Liver (tissue), 3 donors: ENCODE data around the gene GSTA2.

Source experiments
- EGR1 ChIP-seq, 2 donors: IDR thresholded peaks; 2 replicates each; pipeline ENCODE4 v1.6.1; 2016 to 2018; ENCODE audit warnings: antibody characterized with exemption in 2 of 2, low read depth in 2 of 2
- GABPA ChIP-seq, 2 donors: IDR thresholded peaks in 1 of 2; conservative IDR thresholded peaks in 1 of 2; 2 replicates each; pipeline ENCODE4 v1.6.1; 2016; ENCODE audit warnings: antibody characterized with exemption in 2 of 2, mild to moderate bottlenecking in 1 of 2, moderate library complexity in 1 of 2
- JUND ChIP-seq, 2 donors: IDR thresholded peaks; 2 replicates each; pipeline ENCODE4 v1.6.1; 2016; ENCODE audit warnings: antibody characterized with exemption in 2 of 2
- RAD21 ChIP-seq, 2 donors: IDR thresholded peaks; 2 replicates each; pipeline ENCODE4 v1.6.1; 2016; ENCODE audit warnings: antibody characterized with exemption in 2 of 2, mild to moderate bottlenecking in 2 of 2
- RXRA ChIP-seq, 2 donors: IDR thresholded peaks; 2 replicates each; pipeline ENCODE4 v1.6.1; 2017 to 2018; ENCODE audit warnings: antibody characterized with exemption in 2 of 2, mild to moderate bottlenecking in 1 of 2
- SP1 ChIP-seq: IDR thresholded peaks from 2 replicates; pipeline ENCODE4 v1.6.1; 2018; ENCODE audit warnings: antibody characterized with exemption, mild to moderate bottlenecking
- TAF1 ChIP-seq: conservative IDR thresholded peaks from 2 replicates; pipeline ENCODE4 v1.6.1; 2016; ENCODE audit warnings: antibody characterized with exemption, mild to moderate bottlenecking
- YY1 ChIP-seq: IDR thresholded peaks from 2 replicates; pipeline ENCODE4 v1.6.1; 2016; ENCODE audit warnings: antibody characterized with exemption, mild to moderate bottlenecking
- TF ChIP-seq, protein P1 (sequence below): fragments of 150-350 bp; IDR thresholded peaks from 2 replicates; pipeline ENCODE4 v1.5.1; 2017; ENCODE audit warnings: improper control_type of control experiment, low read depth, low read length; ENCODE audit not compliant: missing input control
- TF ChIP-seq, protein P2 (sequence below): IDR thresholded peaks from 2 replicates; pipeline ENCODE4 v1.6.1; 2016; ENCODE audit warnings: antibody characterized with exemption
- TF ChIP-seq, protein P3 (sequence below): IDR thresholded peaks from 2 replicates; pipeline ENCODE4 v1.6.1; 2016; ENCODE audit warnings: antibody characterized with exemption
- TF ChIP-seq, protein P4 (sequence below): IDR thresholded peaks from 2 replicates; pipeline ENCODE4 v1.6.1; 2016; ENCODE audit warnings: antibody characterized with exemption, mild to moderate bottlenecking
- donor health status: healthy.
- donor health status: healthy.

DNA sequence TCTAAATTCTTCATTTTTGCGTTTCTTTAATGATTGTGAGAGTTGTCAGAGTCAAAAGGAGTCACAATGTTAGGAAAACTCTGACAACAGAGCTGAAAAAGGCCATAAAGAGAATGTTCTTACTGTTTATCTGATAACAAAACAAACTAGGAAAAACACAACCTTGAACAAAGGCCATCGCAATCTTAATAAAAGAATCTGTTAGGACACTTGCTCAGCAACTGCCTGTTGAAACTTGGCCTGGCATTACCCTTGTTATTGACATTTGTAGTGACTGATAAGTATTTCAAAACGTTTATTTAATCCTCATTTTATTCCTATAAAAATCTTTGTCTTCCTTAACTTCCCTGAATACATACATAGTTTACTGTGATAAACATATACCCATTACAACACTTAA lies 24.6 kb upstream of the GSTA2 start:
- peak in 1 of 2 donors; percentile 49 for TF ChIP-seq RAD21 (IDR thresholded peaks at IDR 0.05)
- no peak for TF ChIP-seq EGR1 (IDR thresholded peaks at IDR 0.05; ENCODE audit: low read depth in 2 of 2)
- TF ChIP-seq JUND (IDR thresholded peaks at IDR 0.05) = peak; percentile 60 to 63
- TF ChIP-seq, protein P1, sequence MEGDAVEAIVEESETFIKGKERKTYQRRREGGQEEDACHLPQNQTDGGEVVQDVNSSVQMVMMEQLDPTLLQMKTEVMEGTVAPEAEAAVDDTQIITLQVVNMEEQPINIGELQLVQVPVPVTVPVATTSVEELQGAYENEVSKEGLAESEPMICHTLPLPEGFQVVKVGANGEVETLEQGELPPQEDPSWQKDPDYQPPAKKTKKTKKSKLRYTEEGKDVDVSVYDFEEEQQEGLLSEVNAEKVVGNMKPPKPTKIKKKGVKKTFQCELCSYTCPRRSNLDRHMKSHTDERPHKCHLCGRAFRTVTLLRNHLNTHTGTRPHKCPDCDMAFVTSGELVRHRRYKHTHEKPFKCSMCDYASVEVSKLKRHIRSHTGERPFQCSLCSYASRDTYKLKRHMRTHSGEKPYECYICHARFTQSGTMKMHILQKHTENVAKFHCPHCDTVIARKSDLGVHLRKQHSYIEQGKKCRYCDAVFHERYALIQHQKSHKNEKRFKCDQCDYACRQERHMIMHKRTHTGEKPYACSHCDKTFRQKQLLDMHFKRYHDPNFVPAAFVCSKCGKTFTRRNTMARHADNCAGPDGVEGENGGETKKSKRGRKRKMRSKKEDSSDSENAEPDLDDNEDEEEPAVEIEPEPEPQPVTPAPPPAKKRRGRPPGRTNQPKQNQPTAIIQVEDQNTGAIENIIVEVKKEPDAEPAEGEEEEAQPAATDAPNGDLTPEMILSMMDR = no peak
- TF ChIP-seq YY1 = peak; percentile 13
- TF ChIP-seq, protein P2, sequence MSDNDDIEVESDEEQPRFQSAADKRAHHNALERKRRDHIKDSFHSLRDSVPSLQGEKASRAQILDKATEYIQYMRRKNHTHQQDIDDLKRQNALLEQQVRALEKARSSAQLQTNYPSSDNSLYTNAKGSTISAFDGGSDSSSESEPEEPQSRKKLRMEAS = no peak
- TF ChIP-seq, protein P3, sequence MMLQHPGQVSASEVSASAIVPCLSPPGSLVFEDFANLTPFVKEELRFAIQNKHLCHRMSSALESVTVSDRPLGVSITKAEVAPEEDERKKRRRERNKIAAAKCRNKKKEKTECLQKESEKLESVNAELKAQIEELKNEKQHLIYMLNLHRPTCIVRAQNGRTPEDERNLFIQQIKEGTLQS = no peak
- TF ChIP-seq, protein P4, sequence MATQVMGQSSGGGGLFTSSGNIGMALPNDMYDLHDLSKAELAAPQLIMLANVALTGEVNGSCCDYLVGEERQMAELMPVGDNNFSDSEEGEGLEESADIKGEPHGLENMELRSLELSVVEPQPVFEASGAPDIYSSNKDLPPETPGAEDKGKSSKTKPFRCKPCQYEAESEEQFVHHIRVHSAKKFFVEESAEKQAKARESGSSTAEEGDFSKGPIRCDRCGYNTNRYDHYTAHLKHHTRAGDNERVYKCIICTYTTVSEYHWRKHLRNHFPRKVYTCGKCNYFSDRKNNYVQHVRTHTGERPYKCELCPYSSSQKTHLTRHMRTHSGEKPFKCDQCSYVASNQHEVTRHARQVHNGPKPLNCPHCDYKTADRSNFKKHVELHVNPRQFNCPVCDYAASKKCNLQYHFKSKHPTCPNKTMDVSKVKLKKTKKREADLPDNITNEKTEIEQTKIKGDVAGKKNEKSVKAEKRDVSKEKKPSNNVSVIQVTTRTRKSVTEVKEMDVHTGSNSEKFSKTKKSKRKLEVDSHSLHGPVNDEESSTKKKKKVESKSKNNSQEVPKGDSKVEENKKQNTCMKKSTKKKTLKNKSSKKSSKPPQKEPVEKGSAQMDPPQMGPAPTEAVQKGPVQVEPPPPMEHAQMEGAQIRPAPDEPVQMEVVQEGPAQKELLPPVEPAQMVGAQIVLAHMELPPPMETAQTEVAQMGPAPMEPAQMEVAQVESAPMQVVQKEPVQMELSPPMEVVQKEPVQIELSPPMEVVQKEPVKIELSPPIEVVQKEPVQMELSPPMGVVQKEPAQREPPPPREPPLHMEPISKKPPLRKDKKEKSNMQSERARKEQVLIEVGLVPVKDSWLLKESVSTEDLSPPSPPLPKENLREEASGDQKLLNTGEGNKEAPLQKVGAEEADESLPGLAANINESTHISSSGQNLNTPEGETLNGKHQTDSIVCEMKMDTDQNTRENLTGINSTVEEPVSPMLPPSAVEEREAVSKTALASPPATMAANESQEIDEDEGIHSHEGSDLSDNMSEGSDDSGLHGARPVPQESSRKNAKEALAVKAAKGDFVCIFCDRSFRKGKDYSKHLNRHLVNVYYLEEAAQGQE = peak; percentile 19
- TF ChIP-seq TAF1 = peak; percentile 31
- peak; percentile 61 for TF ChIP-seq SP1
- TF ChIP-seq RXRA (IDR thresholded peaks at IDR 0.05) = peak; percentile 72 to 79
- no peak for TF ChIP-seq GABPA (IDR thresholded peaks at IDR 0.05 in 1 of 2, conservative IDR thresholded peaks at IDR 0.05 in 1 of 2)
